Testis (tissue), 3 donors: ENCODE results near the gene ADARB1. TPM values are rescaled to one million over a fixed set of nuclear protein-coding genes. Genes with fewer than 3 reads are reported as not detected.

Source experiments
- DNase-seq: peaks from one replicate; pipeline ENCODE4 v3.0.0-alpha.2; 2019
- H3K27ac ChIP-seq, 2 donors: fragments of 200-600 bp; sonication (generic); one replicate each; pipeline ENCODE4 v1.5.1; 2019
- H3K27me3 ChIP-seq: fragments of 200-600 bp; sonication (generic); one replicate; pipeline ENCODE4 v1.5.1; 2019
- H3K36me3 ChIP-seq: fragments of 200-600 bp; sonication (generic); one replicate; pipeline ENCODE4 v1.5.1; 2017; ENCODE audit warnings: low read depth; ENCODE audit errors: missing control alignments
- H3K4me1 ChIP-seq: fragments of 200-600 bp; sonication (generic); one replicate; pipeline ENCODE4 v1.5.1; 2019
- H3K4me3 ChIP-seq, 2 donors: fragments of 200-600 bp; sonication (generic); one replicate each; pipeline ENCODE4 v1.5.1; 2017 to 2019
- H3K9me3 ChIP-seq: fragments of 200-600 bp; sonication (generic); one replicate; pipeline ENCODE4 v1.5.1; 2017
- POLR2A ChIP-seq: fragments of 450-650 bp; IDR thresholded peaks from one replicate; pipeline ENCODE4 v1.6.1; 2017; ENCODE audit warnings: antibody characterized with exemption, mild to moderate bottlenecking, moderate library complexity
- WGBS, 2 donors: methylation state at CpG; one replicate each; pipeline ENCODE4 v1.1.5; 2018; 5-methylcytosine and 5-hydroxymethylcytosine counted together
- intact Hi-C: fragments of 100-400 bp; cut with DNase I; formaldehyde crosslinking; loops from one replicate; pipeline ENCODE4 v1.15.1; 2023; ENCODE audit warnings: low total_unique reads
- polyA plus RNA-seq: library from polyadenylated mRNA; stranded (reverse); fragments of 350-450 nt; fragmentation: Illumina TruSeq; extraction: RNeasy Lipid Tissue Mini Kit (QIAGEN cat#74804); gene quantifications from one replicate; pipeline ENCODE4 v1.2.3, GENCODE V29; 2014; ENCODE audit warnings: low read depth, low replicate concordance; ENCODE audit not compliant: insufficient read depth
- total RNA-seq, 2 donors: library from RNA; depleted of rRNA; stranded (reverse); fragments of >200 nt; gene quantifications; one replicate each; pipeline ENCODE4 v1.2.3, GENCODE V29; 2016
- TF ChIP-seq, protein P1 (sequence below), 3 experiments: fragments of 450-650 bp in 2 of 3; fragments of 200-600 bp in 1 of 3; sonication (generic) in 1 of 3; IDR thresholded peaks; one replicate each; pipeline ENCODE4 v1.5.1; 2016 to 2019; ENCODE audit warnings: antibody characterized with exemption in 3 of 3, mild to moderate bottlenecking in 2 of 3, moderate library complexity in 1 of 3

The ADARB1 gene
- total and polyA plus RNA-seq, 3 donors from 2014 or later: 17.6 to 23.0 (median 17.6) TPM

DNA sequence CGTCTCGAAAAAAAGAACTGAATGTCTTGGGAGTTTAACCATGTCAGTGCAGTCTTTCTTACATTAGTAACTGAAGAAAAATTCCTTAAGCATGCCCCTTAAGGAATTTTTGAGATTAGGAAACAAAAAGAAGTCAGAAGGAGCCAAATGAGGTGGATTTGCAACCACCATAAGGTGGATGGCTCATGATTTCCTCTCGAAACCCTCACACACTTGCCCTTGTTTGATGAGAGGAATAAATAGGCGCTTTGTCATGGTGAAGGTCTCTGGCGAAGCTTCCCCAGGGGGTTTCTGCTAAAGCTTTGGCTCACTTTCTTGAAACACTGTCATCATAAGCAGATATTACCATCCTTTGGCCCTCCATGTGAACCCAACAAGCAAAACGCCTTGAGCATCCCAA is 145.1 kb downstream of the ADARB1 start:
- intact Hi-C loops: no loop called here
- H3K4me3 ChIP-seq: no peak overlapping the region
- H3K27ac ChIP-seq: no peak overlapping the region
- DNase-seq: no peak
- H3K9me3 ChIP-seq: no peaks in the 10 kb centered on the region
- no peaks in the 10 kb centered on the region for H3K27me3 ChIP-seq
- H3K36me3 ChIP-seq: no peaks in the 10 kb centered on the region
- TF ChIP-seq, protein P1, sequence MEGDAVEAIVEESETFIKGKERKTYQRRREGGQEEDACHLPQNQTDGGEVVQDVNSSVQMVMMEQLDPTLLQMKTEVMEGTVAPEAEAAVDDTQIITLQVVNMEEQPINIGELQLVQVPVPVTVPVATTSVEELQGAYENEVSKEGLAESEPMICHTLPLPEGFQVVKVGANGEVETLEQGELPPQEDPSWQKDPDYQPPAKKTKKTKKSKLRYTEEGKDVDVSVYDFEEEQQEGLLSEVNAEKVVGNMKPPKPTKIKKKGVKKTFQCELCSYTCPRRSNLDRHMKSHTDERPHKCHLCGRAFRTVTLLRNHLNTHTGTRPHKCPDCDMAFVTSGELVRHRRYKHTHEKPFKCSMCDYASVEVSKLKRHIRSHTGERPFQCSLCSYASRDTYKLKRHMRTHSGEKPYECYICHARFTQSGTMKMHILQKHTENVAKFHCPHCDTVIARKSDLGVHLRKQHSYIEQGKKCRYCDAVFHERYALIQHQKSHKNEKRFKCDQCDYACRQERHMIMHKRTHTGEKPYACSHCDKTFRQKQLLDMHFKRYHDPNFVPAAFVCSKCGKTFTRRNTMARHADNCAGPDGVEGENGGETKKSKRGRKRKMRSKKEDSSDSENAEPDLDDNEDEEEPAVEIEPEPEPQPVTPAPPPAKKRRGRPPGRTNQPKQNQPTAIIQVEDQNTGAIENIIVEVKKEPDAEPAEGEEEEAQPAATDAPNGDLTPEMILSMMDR (IDR thresholded peaks at IDR 0.05): no peak
- 84 to 90% methylated on average over 6 of the region's 6 CpGs for WGBS, 2 donors
- no peaks in the 10 kb centered on the region for H3K4me1 ChIP-seq

DNA sequence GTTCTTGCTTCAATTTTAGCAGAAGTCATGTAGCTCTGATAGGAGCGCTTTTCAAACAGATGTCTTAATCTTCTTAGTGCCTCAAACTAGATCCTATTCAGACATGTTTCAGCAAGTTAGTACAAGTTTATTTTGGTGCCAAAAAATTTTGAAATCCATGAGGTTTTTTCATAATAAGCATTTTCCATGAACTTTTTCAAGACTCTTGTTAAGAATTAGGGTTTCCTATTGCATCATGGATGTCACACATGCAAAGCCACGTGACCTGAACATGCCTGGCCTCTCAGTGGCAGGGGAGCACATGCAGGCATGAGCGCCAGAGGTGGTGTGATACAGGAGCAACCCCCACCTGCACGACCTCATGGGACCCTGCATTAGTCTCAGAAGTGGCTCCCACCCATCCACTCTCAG is 145.7 kb downstream of the ADARB1 start:
- H3K27ac ChIP-seq: no peak overlapping the region
- WGBS, 2 donors: 87 to 91% methylated on average over 4 of the region's 4 CpGs
- intact Hi-C loops: no loop called here
- H3K4me1 ChIP-seq: no peaks in the 10 kb centered on the region
- H3K4me3 ChIP-seq: no peak overlapping the region
- H3K27me3 ChIP-seq: no peaks in the 10 kb centered on the region
- TF ChIP-seq, protein P1 (IDR thresholded peaks at IDR 0.05): no peak
- no peak for TF ChIP-seq POLR2A
- H3K36me3 ChIP-seq: no peaks in the 10 kb centered on the region
- H3K9me3 ChIP-seq: no peaks in the 10 kb centered on the region
- no peak for DNase-seq

DNA sequence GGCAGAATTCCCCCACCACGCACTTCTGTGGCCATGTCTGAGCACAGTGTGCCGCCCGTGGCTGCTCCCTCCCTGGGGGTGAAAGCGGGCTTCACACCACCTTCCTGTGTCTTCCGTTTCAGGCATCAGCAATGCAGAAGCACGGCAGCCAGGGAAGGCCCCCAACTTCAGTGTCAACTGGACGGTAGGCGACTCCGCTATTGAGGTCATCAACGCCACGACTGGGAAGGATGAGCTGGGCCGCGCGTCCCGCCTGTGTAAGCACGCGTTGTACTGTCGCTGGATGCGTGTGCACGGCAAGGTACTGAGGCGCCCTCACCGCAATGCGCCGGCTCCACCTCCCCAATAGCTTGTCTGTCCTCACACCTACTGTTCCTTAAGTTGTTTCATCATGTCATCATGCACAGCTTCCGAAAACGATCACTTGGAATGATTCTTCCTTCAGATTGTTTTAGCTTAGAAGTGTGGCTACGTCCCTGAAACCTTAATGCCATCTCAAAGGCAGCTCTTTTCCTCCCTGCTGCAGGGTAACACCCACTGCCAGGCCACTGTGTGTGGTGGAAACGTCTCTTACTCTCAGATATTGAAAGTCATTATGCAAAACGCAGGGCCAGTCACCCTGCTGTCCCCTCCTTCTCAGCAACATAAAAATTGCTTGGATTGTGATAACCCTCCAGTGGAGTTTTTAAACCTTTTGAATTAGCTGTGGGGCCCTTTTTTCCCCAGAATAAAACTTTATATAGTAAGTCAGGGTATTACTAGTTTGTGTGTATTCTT is 146.5 kb downstream of the ADARB1 start:
- no peak overlapping the region for H3K27ac ChIP-seq
- H3K27me3 ChIP-seq: no peaks in the 10 kb centered on the region
- intact Hi-C loops: no loop called here
- no peak overlapping the region for H3K4me3 ChIP-seq
- TF ChIP-seq POLR2A: no peak
- TF ChIP-seq, protein P1 (IDR thresholded peaks at IDR 0.05): no peak
- no peaks in the 10 kb centered on the region for H3K9me3 ChIP-seq
- 94 to 95% methylated on average over 27 to 29 of the region's 29 CpGs for WGBS, 2 donors
- H3K36me3 ChIP-seq: no peaks in the 10 kb centered on the region
- no peak for DNase-seq
- no peaks in the 10 kb centered on the region for H3K4me1 ChIP-seq

DNA sequence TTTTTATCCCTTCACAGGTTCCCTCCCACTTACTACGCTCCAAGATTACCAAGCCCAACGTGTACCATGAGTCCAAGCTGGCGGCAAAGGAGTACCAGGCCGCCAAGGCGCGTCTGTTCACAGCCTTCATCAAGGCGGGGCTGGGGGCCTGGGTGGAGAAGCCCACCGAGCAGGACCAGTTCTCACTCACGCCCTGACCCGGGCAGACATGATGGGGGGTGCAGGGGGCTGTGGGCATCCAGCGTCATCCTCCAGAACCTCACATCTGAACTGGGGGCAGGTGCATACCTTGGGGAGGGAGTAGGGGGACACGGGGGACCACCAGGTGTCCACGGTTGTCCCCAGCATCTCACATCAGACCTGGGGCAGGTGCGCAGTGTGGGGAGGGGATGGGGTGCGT is 147.6 kb downstream of the ADARB1 start:
- H3K4me3 ChIP-seq: no peak overlapping the region
- H3K36me3 ChIP-seq: no peaks in the 10 kb centered on the region
- intact Hi-C loops: no loop called here
- no peak overlapping the region for H3K27ac ChIP-seq
- DNase-seq: no peak
- WGBS, 2 donors: 95% methylated on average over 15 of the region's 15 CpGs
- no peaks in the 10 kb centered on the region for H3K9me3 ChIP-seq
- TF ChIP-seq POLR2A: no peak
- TF ChIP-seq, protein P1 (IDR thresholded peaks at IDR 0.05): no peak
- no peaks in the 10 kb centered on the region for H3K4me1 ChIP-seq
- H3K27me3 ChIP-seq: no peaks in the 10 kb centered on the region
